GM04504 (cell line): Measurements from ENCODE around the gene MIPOL1.
"Not testable (repeated sequence)": the region's sequence is repeated elsewhere in the genome, so short reads cannot be mapped to it uniquely, and the experiment has no call there.

Experiments used
- DNase-seq: peaks from one replicate; pipeline ENCODE4 v3.0.0-alpha.2; 2012; ENCODE audit warnings: low read depth

The MIPOL1 gene

DNA sequence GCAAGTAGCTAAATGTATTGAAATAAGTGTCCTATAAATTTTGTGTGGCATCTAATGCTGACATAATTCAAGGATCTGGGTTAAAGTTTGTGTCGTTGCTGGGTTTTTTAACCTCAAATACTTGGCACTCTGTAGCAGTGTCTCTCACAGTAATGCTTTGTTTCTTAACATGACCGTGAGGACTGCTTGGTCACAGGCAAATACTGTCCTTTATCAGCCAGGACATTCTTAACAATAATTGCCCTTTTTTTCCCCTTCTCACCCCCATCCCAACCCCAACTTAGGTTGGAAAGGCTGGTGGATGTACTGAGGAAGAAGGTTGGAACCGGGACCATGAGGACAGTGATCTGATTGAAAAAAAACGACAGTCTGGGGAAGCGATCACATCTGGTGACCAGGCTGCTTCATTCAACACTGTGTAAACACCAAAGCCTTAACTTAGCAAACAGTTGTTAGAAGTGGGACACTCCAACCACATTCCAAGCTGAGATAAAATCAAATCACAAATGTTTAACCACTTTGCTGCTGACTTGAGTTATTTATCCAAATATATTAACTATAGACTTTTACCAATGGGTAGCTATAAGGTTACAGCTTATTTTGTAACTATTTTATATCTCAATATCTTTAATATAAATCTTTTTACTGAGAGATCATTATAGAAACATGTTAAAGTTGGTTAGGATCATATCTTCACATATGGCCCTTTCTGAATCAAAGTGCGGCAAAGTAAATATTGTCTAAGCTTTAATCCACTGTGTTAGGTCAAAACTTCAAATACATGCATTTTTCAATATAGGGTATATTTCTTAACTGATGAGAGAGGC lies 349.1 kb downstream of the MIPOL1 start:
- DNase-seq, result peak; percentile 26

DNA sequence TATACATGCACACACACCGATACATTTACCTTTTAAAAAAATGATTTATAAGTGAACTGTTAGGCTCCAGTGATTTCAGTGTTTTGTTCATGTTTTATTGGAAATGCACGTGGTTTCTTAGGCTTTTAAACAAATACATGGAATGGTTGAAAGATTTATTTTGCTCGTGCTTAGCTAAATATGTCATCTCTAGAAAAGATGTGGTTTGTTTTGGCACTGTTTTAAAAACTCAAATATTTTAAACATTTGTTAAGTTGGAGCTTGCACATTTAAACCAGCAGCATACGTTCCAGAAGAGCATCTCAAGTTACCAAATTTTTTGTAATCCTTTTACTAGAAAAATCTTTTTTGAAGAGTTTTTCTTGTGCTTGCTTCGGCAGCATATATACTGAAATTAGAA lies 352.8 kb downstream of the MIPOL1 start:
- DNase-seq, result peak; percentile 42

GRCh38 chr14:37551119-37551518 lies 353.4 kb downstream of the MIPOL1 start:
- DNase-seq, result no peak

DNA sequence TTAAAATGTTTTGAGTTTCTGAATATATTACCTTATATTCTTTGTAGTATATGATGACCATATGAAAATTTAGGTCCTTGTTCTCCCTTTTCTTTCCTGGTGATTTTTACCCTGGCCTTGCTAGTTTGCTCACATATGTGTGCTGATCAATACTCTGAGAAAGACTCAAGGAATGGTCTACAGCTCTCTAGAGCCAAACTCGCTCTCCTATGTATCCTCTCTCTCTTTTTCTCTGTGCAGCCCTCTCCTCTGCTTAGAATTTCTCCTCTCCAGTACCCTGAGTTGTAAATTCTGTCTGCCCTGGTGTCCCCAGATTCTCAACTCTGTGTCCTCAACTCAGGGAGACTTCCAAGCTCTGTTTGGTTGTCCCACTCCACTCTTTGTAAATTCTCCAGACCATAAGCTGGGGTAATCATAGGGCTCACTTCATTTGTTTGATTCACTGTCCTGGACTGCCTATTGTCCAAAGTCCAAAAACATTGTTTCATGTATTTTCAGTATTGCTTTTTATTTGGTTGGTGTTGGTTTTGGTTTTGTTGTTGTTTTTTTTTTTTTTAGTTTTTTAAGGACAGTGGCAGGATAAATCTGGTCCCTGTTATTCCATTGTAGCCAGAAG lies 356.3 kb downstream of the MIPOL1 start:
- DNase-seq, result no peak

GRCh38 chr14:37555596-37555995 lies 357.9 kb downstream of the MIPOL1 start:
- not testable (repeated sequence) for DNase-seq

DNA sequence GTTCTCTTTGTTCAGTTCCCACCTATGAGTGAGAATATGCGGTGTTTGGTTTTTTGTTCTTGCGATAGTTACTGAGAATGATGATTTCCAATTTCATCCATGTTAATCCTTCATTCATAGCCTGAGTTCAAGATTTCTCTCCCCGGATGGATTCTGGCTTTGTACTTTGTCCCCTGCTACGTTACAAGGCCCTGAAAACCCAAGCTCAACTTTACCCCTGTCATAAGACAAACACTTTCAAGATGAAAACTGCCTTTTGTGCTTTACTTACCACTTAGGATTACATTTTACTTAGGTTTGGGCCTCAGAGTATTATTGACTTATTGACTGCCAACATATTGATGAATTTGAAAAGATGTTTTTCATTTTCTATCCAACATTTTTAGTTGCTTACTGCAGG lies 361.0 kb downstream of the MIPOL1 start:
- no peak for DNase-seq

- no peak for DNase-seq
Observed at GRCh38 chr14:37559386-37559785, 361.6 kb downstream of the MIPOL1 start.

- DNase-seq, result no peak
Observed at GRCh38 chr14:37563189-37563588, 365.5 kb downstream of the MIPOL1 start.

GRCh38 chr14:37565550-37565949 lies 367.8 kb downstream of the MIPOL1 start:
- DNase-seq, result no peak

DNA sequence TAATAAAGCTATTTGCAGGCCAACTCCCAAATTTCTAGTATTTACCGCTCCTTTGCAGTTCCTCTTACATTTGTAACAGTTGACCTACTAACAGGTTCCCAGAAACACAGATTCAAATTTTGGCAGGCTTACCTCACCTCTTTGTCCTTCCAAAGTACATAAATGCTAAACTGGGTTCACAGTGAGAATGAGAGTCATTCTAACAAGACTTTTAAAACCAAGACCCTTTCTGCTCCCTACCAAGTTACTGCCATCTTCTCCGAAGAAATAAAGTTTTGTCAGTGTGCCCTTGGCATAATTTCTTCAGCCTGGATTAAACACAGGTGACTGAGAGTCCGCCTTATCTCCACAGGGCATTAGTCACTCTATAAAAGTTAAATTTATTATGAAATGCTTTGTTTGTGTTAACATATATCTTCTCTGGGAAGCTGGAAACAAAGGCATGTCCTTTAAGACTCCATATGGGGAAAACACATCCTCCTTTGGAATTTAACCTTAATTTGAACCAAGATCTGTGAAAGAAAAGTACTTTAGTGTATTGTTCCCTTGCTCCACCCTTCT lies 369.2 kb downstream of the MIPOL1 start:
- DNase-seq, result no peak

DNA sequence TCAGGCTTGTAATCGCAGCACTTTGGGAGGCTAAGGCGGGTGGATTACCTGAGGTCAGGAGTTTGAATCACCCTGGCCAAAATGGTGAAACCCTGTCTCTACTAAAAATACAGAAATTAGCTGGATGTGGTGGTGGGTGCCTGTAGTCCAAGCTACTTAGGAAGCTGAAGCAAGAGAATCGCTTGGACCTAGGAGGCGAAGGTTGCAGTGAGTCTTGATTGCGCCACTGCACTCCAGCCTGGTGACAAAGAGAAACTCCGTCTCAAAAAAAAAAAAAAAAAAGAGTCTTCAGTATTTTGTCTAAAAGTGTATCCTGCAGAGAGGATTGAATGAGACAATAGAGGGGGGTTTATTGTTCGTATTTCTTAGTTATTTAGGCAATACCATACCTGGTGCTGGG lies 372.0 kb downstream of the MIPOL1 start:
- DNase-seq, result no peak

GRCh38 chr14:37571391-37571790 lies 373.7 kb downstream of the MIPOL1 start:
- no peak for DNase-seq

- no peak for DNase-seq
Observed at GRCh38 chr14:37573356-37573755, 375.6 kb downstream of the MIPOL1 start.

GRCh38 chr14:37579274-37579673 lies 381.5 kb downstream of the MIPOL1 start:
- DNase-seq, result no peak

DNA sequence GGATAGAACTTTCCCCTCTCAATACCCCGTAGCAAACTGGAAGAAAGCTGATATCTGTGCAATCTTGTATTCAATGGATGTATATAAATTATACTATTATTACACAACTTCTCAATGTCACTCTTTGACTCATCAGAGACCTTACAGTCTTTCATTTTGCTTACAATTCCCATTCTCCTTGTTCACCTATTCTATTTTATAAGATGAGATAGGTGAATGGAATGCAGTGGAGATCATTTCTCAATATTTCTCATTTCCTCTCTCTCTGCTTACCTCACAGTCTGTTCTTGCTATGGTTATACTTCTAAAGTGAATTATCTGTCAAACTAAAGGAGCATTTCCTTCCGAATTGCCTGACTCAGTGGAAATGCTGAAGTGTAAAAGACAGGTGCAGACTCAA lies 382.4 kb downstream of the MIPOL1 start:
- DNase-seq, result no peak

DNA sequence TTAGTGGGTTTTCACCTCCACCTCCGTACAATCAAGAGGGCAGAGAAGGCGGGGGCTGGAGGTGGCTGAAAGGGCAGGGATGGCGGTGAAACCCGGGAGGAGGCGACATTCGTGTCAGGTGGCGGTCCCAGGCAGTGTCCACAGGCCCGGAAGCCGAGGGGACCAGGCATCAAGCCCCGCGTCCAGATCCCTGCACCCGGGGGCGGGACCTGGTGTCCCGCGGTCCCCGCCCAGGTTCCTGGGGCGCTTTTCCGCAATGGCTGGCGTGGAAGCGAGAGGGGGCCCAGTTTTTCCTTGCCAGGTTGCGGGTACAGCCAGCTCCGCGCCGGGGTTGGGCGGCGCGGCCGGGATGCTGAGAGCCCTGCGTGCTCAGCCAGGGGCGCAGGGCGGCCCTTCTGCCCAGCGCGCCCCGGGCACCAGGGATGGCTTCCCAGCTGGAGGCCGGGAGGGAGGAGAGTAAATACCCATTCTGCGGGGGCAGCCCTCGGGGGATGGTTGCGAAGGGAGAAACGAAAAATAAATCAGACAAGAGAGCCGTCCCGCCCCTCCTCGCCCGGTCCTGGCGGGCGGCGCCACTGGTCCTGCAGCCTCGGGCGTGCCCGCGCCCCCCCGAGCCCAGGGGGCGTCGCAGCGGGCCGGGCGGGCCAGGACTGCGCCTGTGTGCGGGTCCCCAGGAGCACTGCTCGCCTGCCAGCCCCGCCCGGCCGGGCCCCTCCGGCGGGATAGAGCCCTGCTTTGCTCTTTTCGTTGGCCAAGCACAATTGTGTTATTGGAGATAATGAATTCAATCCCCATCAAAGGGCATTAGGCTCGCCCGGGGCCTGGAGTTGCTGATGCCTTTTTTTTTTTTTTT lies 385.8 kb downstream of the MIPOL1 start:
- no peak for DNase-seq

DNA sequence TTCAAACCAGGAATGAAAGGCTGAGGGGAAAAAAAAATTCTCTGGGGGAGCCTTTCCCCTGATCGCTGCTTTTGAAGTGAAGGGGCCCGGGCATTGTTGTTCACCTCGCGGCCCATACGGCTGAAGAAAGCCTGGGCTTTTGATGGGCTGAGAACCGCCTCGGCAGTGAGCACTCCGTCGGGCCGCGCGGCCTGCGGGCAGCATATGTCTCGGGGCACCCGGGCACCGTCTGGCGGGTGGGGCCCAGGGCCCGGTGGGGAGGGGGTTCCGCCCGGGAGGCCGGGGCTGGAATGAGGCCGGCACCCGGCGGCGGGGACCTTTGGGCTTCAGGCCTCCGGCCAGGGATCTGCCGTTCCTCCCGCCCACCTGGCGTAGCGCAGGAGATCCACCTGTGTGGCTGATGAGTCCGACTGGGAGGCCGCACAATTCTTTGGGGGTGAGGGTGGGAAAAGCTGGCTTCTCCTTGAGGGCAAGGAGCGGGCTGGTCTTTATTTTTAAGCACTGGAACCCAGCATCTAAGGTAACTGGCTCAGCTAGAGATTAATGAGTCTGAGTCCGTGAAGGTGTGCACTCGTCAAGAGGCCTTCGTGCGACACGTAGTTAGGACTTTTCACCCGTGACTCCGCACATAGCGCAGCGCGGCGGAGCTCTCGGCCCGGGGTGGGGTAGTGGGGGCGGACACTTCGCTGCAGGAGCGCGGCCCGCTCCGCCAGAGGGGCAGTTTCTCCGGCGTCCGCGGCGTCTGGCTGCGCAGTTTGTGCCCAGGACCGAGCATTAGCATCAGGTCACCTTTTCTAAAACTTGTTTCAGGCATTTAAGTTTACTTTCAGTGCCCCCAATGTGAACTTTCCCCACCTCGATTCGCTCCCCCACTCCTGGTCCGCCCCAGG lies 386.7 kb downstream of the MIPOL1 start:
- no peak for DNase-seq

DNA sequence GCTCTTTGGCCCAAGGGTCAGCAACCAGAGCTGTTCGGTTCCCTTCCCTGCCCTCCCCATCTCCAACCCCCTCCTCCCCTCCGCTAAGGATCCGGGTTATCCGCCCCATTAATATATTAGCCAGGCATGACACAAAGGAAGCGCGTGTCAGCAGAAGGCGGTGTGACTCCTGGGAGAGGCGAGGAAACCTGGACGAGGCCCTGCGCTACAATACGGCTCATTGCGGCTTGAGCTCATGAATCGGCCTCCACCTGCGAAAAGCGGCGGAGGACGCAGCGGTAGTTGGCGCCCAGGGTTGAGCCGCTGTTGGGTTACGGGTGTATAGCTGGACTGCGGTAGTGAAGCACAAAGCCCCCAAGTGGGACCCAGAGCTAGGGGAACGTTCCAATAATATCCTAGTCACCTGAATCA lies 387.4 kb downstream of the MIPOL1 start:
- DNase-seq, result no peak

- no peak for DNase-seq
Observed at GRCh38 chr14:37585971-37586796, 388.4 kb downstream of the MIPOL1 start.

GRCh38 chr14:37586797-37587130 lies 389.0 kb downstream of the MIPOL1 start:
- DNase-seq, result no peak
